Astrocyte (in vitro differentiated cells and primary cell): ENCODE data around the gene KEL. TPM values are rescaled to one million over a fixed set of nuclear protein-coding genes. Genes with fewer than 3 reads are reported as not detected.

ENCODE experiments used
- DNase-seq: peaks from one replicate; pipeline ENCODE4 v3.0.0-alpha.2; 2010; ENCODE audit warnings: low read depth
- FAIRE-seq: peaks from 2 replicates; lab custom pipeline; 2011; peaks lifted over from hg19 to GRCh38; lab: Jason Lieb, UNC
- H2AFZ ChIP-seq: 2 replicates; pipeline ENCODE4 v1.6.0; 2012; ENCODE audit warnings: low read depth, low read length, inconsistent platforms
- H3K27ac ChIP-seq: 2 replicates; pipeline ENCODE4 v1.5.1; 2011; ENCODE audit warnings: low read depth, low read length, inconsistent platforms
- H3K27me3 ChIP-seq: 2 replicates; pipeline ENCODE4 v1.6.0; 2011; ENCODE audit warnings: low read length, inconsistent platforms; ENCODE audit not compliant: insufficient read depth
- H3K36me3 ChIP-seq: 2 replicates; pipeline ENCODE4 v1.5.1; 2011; ENCODE audit warnings: low read length, inconsistent platforms; ENCODE audit not compliant: insufficient read depth
- H3K4me1 ChIP-seq: 2 replicates; pipeline ENCODE4 v1.5.1; 2011; ENCODE audit warnings: low read length, inconsistent platforms; ENCODE audit not compliant: insufficient read depth
- H3K4me2 ChIP-seq: 2 replicates; pipeline ENCODE4 v1.6.0; 2012; ENCODE audit warnings: low read length, inconsistent platforms
- H3K4me3 ChIP-seq: 2 replicates; pipeline ENCODE4 v1.5.1; 2011; ENCODE audit warnings: low read depth, mild to moderate bottlenecking, low read length, inconsistent platforms; ENCODE audit not compliant: insufficient read depth
- H3K79me2 ChIP-seq: 2 replicates; pipeline ENCODE4 v1.6.0; 2012; ENCODE audit warnings: mild to moderate bottlenecking, low read length, inconsistent platforms; ENCODE audit not compliant: insufficient read depth
- H3K9ac ChIP-seq: 2 replicates; pipeline ENCODE4 v1.6.0; 2012; ENCODE audit warnings: mild to moderate bottlenecking, low read length, inconsistent platforms
- H3K9me3 ChIP-seq: 2 replicates; pipeline ENCODE4 v1.5.1; 2012; ENCODE audit warnings: low read depth, mild to moderate bottlenecking, low read length, inconsistent platforms; ENCODE audit not compliant: insufficient read depth
- H4K20me1 ChIP-seq: 2 replicates; pipeline ENCODE4 v1.6.0; 2012; ENCODE audit warnings: low read length, inconsistent platforms; ENCODE audit not compliant: insufficient read depth
- H3K27ac Mint-ChIP-seq: one replicate; pipeline ENCODE4 v1.8.0; 2021; ENCODE audit warnings: mild to moderate bottlenecking, mixed read lengths; ENCODE audit not compliant: unreplicated experiment
- H3K27me3 Mint-ChIP-seq: one replicate; pipeline ENCODE4 v1.8.0; 2021; ENCODE audit warnings: low read depth, mixed read lengths; ENCODE audit not compliant: unreplicated experiment
- H3K36me3 Mint-ChIP-seq: one replicate; pipeline ENCODE4 v1.8.0; 2021; ENCODE audit warnings: low read depth, mixed read lengths; ENCODE audit not compliant: unreplicated experiment
- H3K4me1 Mint-ChIP-seq: one replicate; pipeline ENCODE4 v1.8.0; 2021; ENCODE audit warnings: low read depth, mixed read lengths; ENCODE audit not compliant: unreplicated experiment
- H3K4me3 Mint-ChIP-seq: one replicate; pipeline ENCODE4 v1.8.0; 2021; ENCODE audit warnings: mild to moderate bottlenecking, moderate library complexity, mixed read lengths; ENCODE audit not compliant: unreplicated experiment
- H3K9me3 Mint-ChIP-seq: one replicate; pipeline ENCODE4 v1.8.0; 2021; ENCODE audit warnings: mild to moderate bottlenecking, mixed read lengths; ENCODE audit not compliant: unreplicated experiment
- CTCF ChIP-seq: IDR thresholded peaks from 2 replicates; pipeline ENCODE4 v1.5.1; 2011; ENCODE audit warnings: low read depth, mild to moderate bottlenecking, inconsistent platforms, low read length, moderate library complexity; ENCODE audit not compliant: insufficient read depth
- EZH2 ChIP-seq: IDR thresholded peaks from 2 replicates; pipeline ENCODE4 v1.6.1; 2012; ENCODE audit warnings: mild to moderate bottlenecking, low read length, inconsistent platforms; ENCODE audit not compliant: insufficient read depth
- total RNA-seq: library from RNA; stranded (reverse); gene quantifications from 2 replicates; pipeline ENCODE4 v1.2.1, GENCODE V29; 2021

KEL gene
- total RNA-seq, 1 donor from 2014 or later, result not detected

GRCh38 chr7:142933624-142934023 lies 28.5 kb downstream of the KEL start, which contains the start of gene TRPV5:
Gene TRPV5, minus strand, starts transcription at chr7:142933746. Its CDS starts 287 bp downstream, at chr7:142933459.
- Mint-ChIP-seq H3K36me3 (no peaks in the 10 kb centered on the region), H3K27me3 (peaks cover 31% of the 10 kb centered on the region), H3K4me1 (no peaks in the 10 kb centered on the region), H3K4me3 (no peak within 1 kb of the TSS), H3K27ac (no peak within 1 kb of the TSS), H3K9me3 (peaks cover 6% of the 10 kb centered on the region)
- FAIRE-seq (no peak), DNase-seq (no peak)
- Histone ChIP-seq H2AFZ (no peak within 1 kb of the TSS), H3K9me3 (peaks cover 3% of the 10 kb centered on the region), H3K4me3 (no peak within 1 kb of the TSS), H3K4me2 (no peak within 1 kb of the TSS), H3K36me3 (no peaks in the 10 kb centered on the region), H4K20me1 (no peaks in the 10 kb centered on the region), H3K79me2 (no peaks in the 10 kb centered on the region), H3K27ac (no peak within 1 kb of the TSS), H3K27me3 (no peaks in the 10 kb centered on the region), H3K4me1 (no peaks in the 10 kb centered on the region), H3K9ac (no peak within 1 kb of the TSS)
- TF ChIP-seq CTCF (no peak), EZH2 (no peak)

GRCh38 chr7:142933092-142933475 lies 29.1 kb downstream of the KEL start:
- no peak for FAIRE-seq
- H3K9me3 Mint-ChIP-seq, result peaks cover 6% of the 10 kb centered on the region
- no peak overlapping the region for H2AFZ ChIP-seq
- H3K4me1 ChIP-seq, result no peaks in the 10 kb centered on the region
- H3K36me3 ChIP-seq, result no peaks in the 10 kb centered on the region
- no peak overlapping the region for H3K4me3 ChIP-seq
- no peak overlapping the region for H3K27ac ChIP-seq
- H3K4me3 Mint-ChIP-seq, result no peak overlapping the region
- no peaks in the 10 kb centered on the region for H3K4me1 Mint-ChIP-seq
- H3K9ac ChIP-seq, result no peak overlapping the region
- TF ChIP-seq EZH2 (no peak), CTCF (no peak)
- peaks cover 31% of the 10 kb centered on the region for H3K27me3 Mint-ChIP-seq
- peaks cover 3% of the 10 kb centered on the region for H3K9me3 ChIP-seq
- H3K27me3 ChIP-seq, result no peaks in the 10 kb centered on the region
- H3K4me2 ChIP-seq, result no peak overlapping the region
- H3K36me3 Mint-ChIP-seq, result no peaks in the 10 kb centered on the region
- no peaks in the 10 kb centered on the region for H4K20me1 ChIP-seq
- H3K79me2 ChIP-seq, result no peaks in the 10 kb centered on the region
- DNase-seq, result no peak
- no peak overlapping the region for H3K27ac Mint-ChIP-seq

GRCh38 chr7:142932386-142933091 lies 29.6 kb downstream of the KEL start:
- TF ChIP-seq EZH2, result no peak
- TF ChIP-seq CTCF, result no peak
- Mint-ChIP-seq H3K36me3 (no peaks in the 10 kb centered on the region), H3K9me3 (peaks cover 6% of the 10 kb centered on the region), H3K27ac (no peak overlapping the region), H3K27me3 (peaks cover 32% of the 10 kb centered on the region), H3K4me1 (no peaks in the 10 kb centered on the region), H3K4me3 (no peak overlapping the region)
- Histone ChIP-seq H3K27ac (no peak overlapping the region), H3K4me3 (no peak overlapping the region), H3K4me1 (no peaks in the 10 kb centered on the region), H3K79me2 (no peaks in the 10 kb centered on the region), H4K20me1 (no peaks in the 10 kb centered on the region), H3K36me3 (no peaks in the 10 kb centered on the region), H3K9me3 (peaks cover 3% of the 10 kb centered on the region), H3K9ac (no peak overlapping the region), H2AFZ (no peak overlapping the region), H3K4me2 (no peak overlapping the region), H3K27me3 (no peaks in the 10 kb centered on the region)
- DNase-seq, result no peak
- no peak for FAIRE-seq
